Neural cell (in vitro differentiated cells): ENCODE measurements around the gene HK1. TPM values are rescaled to one million over a fixed set of nuclear protein-coding genes. Genes with fewer than 3 reads are reported as not detected.
A peak's percentile ranks its signal among the peaks of the same experiment; 100 is the strongest.

Source experiments
- H2AFZ ChIP-seq: fragments of 200-600, 300-800 bp; sonication (generic), shearing (Covaris generic); 2 replicates; pipeline ENCODE4 v1.6.0; 2014; ENCODE audit warnings: low read depth, mild to moderate bottlenecking, antibody characterized with exemption, low read length, moderate library complexity
- H3F3A ChIP-seq: fragments of 200-600 bp; shearing (Covaris generic); 2 replicates; pipeline ENCODE4 v1.6.1; 2016; ENCODE audit warnings: mild to moderate bottlenecking, moderate library complexity, mixed read lengths, antibody characterized with exemption, low read length; ENCODE audit not compliant: insufficient read depth, poor library complexity, severe bottlenecking
- H3K27ac ChIP-seq: fragments of 200-600, 300-800 bp; sonication (generic), shearing (Covaris generic); 2 replicates; pipeline ENCODE4 v1.5.1; 2014; ENCODE audit warnings: mild to moderate bottlenecking, low read length, moderate library complexity
- H3K27me3 ChIP-seq: fragments of 300-800, 200-600 bp; sonication (generic), shearing (Covaris generic); 2 replicates; pipeline ENCODE4 v1.6.0; 2014; ENCODE audit warnings: mild to moderate bottlenecking, low read depth, low read length, moderate library complexity; ENCODE audit not compliant: insufficient read depth
- H3K36me3 ChIP-seq: fragments of 300-800, 200-600 bp; sonication (generic), shearing (Covaris generic); 2 replicates; pipeline ENCODE4 v1.5.1; 2014; ENCODE audit warnings: mild to moderate bottlenecking, antibody characterized with exemption, low read length, moderate library complexity; ENCODE audit not compliant: insufficient read depth
- H3K4me2 ChIP-seq: fragments of 300-800, 200-600 bp; sonication (generic), shearing (Covaris generic); 2 replicates; pipeline ENCODE4 v1.6.0; 2014; ENCODE audit warnings: mild to moderate bottlenecking, low read length
- H3K4me3 ChIP-seq: fragments of 300-800, 200-600 bp; sonication (generic), shearing (Covaris generic); 2 replicates; pipeline ENCODE4 v1.5.1; 2014; ENCODE audit warnings: mild to moderate bottlenecking, low read length, moderate library complexity
- H3K79me2 ChIP-seq: fragments of 200-600 bp; shearing (Covaris generic); replicated peaks from 2 replicates; pipeline ENCODE4 v1.6.0; 2014; ENCODE audit warnings: mild to moderate bottlenecking, low read length, moderate library complexity; ENCODE audit not compliant: insufficient read depth
- H3K9ac ChIP-seq: fragments of 300-800, 200-600 bp; sonication (generic), shearing (Covaris generic); 2 replicates; pipeline ENCODE4 v1.6.1; 2016; ENCODE audit warnings: mild to moderate bottlenecking, low read length, mixed read lengths
- H3K9me2 ChIP-seq: fragments of 200-600 bp; shearing (Covaris generic); 2 replicates; pipeline ENCODE4 v1.6.1; 2016; ENCODE audit warnings: mild to moderate bottlenecking, low read length, mixed read lengths; ENCODE audit not compliant: insufficient read depth
- H3K9me3 ChIP-seq: fragments of 200-600, 300-800 bp; sonication (generic), shearing (Covaris generic); 2 replicates; pipeline ENCODE4 v1.6.1; 2016; ENCODE audit warnings: mild to moderate bottlenecking, mixed run types, low read length, moderate library complexity, mixed read lengths
- H4K20me1 ChIP-seq: fragments of 200-600 bp; shearing (Covaris generic); 2 replicates; pipeline ENCODE4 v1.6.1; 2016; ENCODE audit warnings: mild to moderate bottlenecking, mixed run types; ENCODE audit not compliant: insufficient read depth
- EP300 ChIP-seq: fragments of 450-650 bp; conservative IDR thresholded peaks from 2 replicates; pipeline ENCODE4 v1.6.1; 2014; ENCODE audit warnings: antibody characterized with exemption, mild to moderate bottlenecking, moderate library complexity; ENCODE audit not compliant: poor library complexity, severe bottlenecking
- EZH2 ChIP-seq: fragments of 200-600, 300-800 bp; shearing (Covaris generic), sonication (generic); IDR thresholded peaks from 2 replicates; pipeline ENCODE4 v1.6.1; 2014; ENCODE audit warnings: antibody characterized with exemption, low read length, borderline replicate concordance, mild to moderate bottlenecking; ENCODE audit not compliant: insufficient read depth, poor library complexity, severe bottlenecking
- RAD21 ChIP-seq: fragments of 450-650 bp; conservative IDR thresholded peaks from 2 replicates; pipeline ENCODE4 v1.6.1; 2014; ENCODE audit warnings: antibody characterized with exemption, mild to moderate bottlenecking, moderate library complexity
- REST ChIP-seq: IDR thresholded peaks from 2 replicates; pipeline ENCODE4 v1.6.1; 2012; ENCODE audit warnings: borderline replicate concordance
- SMC3 ChIP-seq: fragments of 450-650 bp; conservative IDR thresholded peaks from 2 replicates; pipeline ENCODE4 v1.6.1; 2014; ENCODE audit warnings: antibody characterized with exemption, mild to moderate bottlenecking, moderate library complexity; ENCODE audit not compliant: poor library complexity
- TAF1 ChIP-seq: IDR thresholded peaks from 2 replicates; pipeline ENCODE4 v1.6.1; 2012; ENCODE audit warnings: low read depth
- polyA plus RNA-seq: library from polyadenylated mRNA; depleted of rRNA; stranded (reverse); fragments of >200 nt; gene quantifications from 2 replicates; pipeline ENCODE4 v1.2.3, GENCODE V29; 2014
- TF ChIP-seq, protein P1 (sequence below): fragments of 450-650 bp; IDR thresholded peaks from 2 replicates; pipeline ENCODE4 v1.5.1; 2014; ENCODE audit warnings: antibody characterized with exemption, mild to moderate bottlenecking, moderate library complexity; ENCODE audit not compliant: poor library complexity, severe bottlenecking

Gene HK1
- polyA plus RNA-seq, 1 donor from 2014 or later = 60.5 TPM

- no peaks in the 10 kb centered on the region for H3K27me3 ChIP-seq
- H2AFZ ChIP-seq = no peak overlapping the region
- H3K9me3 ChIP-seq = no peaks in the 10 kb centered on the region
- H3K9me2 ChIP-seq = no peaks in the 10 kb centered on the region
- H3K27ac ChIP-seq = no peak overlapping the region
- peak overlapping the region; percentile 100 for H3K4me3 ChIP-seq
- peaks cover 42% of the 10 kb centered on the region for H3K79me2 ChIP-seq
- TF ChIP-seq EP300 (no peak), TAF1 (no peak), EZH2 (no peak), REST (no peak), SMC3 (no peak)
- TF ChIP-seq, protein P1, sequence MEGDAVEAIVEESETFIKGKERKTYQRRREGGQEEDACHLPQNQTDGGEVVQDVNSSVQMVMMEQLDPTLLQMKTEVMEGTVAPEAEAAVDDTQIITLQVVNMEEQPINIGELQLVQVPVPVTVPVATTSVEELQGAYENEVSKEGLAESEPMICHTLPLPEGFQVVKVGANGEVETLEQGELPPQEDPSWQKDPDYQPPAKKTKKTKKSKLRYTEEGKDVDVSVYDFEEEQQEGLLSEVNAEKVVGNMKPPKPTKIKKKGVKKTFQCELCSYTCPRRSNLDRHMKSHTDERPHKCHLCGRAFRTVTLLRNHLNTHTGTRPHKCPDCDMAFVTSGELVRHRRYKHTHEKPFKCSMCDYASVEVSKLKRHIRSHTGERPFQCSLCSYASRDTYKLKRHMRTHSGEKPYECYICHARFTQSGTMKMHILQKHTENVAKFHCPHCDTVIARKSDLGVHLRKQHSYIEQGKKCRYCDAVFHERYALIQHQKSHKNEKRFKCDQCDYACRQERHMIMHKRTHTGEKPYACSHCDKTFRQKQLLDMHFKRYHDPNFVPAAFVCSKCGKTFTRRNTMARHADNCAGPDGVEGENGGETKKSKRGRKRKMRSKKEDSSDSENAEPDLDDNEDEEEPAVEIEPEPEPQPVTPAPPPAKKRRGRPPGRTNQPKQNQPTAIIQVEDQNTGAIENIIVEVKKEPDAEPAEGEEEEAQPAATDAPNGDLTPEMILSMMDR = no peak
- no peaks in the 10 kb centered on the region for H3K36me3 ChIP-seq
- no peaks in the 10 kb centered on the region for H4K20me1 ChIP-seq
- peak overlapping the region; percentile 76 for H3K4me2 ChIP-seq
- no peaks in the 10 kb centered on the region for H3F3A ChIP-seq
- no peak overlapping the region for H3K9ac ChIP-seq
Measured at GRCh38 chr10:69320521-69320920, 42.2 kb downstream of the HK1 start.

- Histone ChIP-seq H3K27me3 (no peaks in the 10 kb centered on the region), H3K9me3 (no peaks in the 10 kb centered on the region), H3K4me3 (peak overlapping the region; percentile 100), H3K27ac (no peak overlapping the region), H3K36me3 (no peaks in the 10 kb centered on the region), H3K79me2 (peaks cover 42% of the 10 kb centered on the region), H3F3A (no peaks in the 10 kb centered on the region), H4K20me1 (no peaks in the 10 kb centered on the region), H3K4me2 (no peak overlapping the region), H2AFZ (no peak overlapping the region), H3K9me2 (no peaks in the 10 kb centered on the region), H3K9ac (no peak overlapping the region)
- TF ChIP-seq EZH2 (no peak), TAF1 (no peak), RAD21 (no peak), EP300 (no peak)
- TF ChIP-seq, protein P1 = no peak
Measured at GRCh38 chr10:69321039-69321715, 42.9 kb downstream of the HK1 start.
